ENCODE measurements around the gene XRN2. TPM values are rescaled to one million over a fixed set of nuclear protein-coding genes. Genes with fewer than 3 reads are reported as not detected.

The XRN2 gene
- total RNA-seq, 4 donors from 2014 or later = 27.3 to 71.0 (median 29.9) TPM

GRCh38 chr20:21389368-21389767, 86.2 kb downstream of the XRN2 start:
- peaks cover 0 to 35% (median 0%) of the 10 kb centered on the region in 3 donors for H3K36me3 ChIP-seq
- peaks cover 0 to 8% (median 0%) of the 10 kb centered on the region in 4 donors for H3K4me1 ChIP-seq
- no peak overlapping the region for H3K4me3 ChIP-seq
- DNase-seq = no peak
- H3K9me3 ChIP-seq = no peaks in the 10 kb centered on the region
- H3K27ac ChIP-seq = no peak overlapping the region
- peaks cover 0 to 29% of the 10 kb centered on the region in 2 donors for H3K27me3 ChIP-seq
- TF ChIP-seq CTCF (IDR thresholded peaks at IDR 0.05) (no peak), POLR2A (IDR thresholded peaks at IDR 0.05) (no peak)

GRCh38 chr20:21390768-21391167, 87.6 kb downstream of the XRN2 start:
- TF ChIP-seq CTCF (IDR thresholded peaks at IDR 0.05) (no peak), POLR2A (IDR thresholded peaks at IDR 0.05) (no peak)
- peaks cover 0 to 41% of the 10 kb centered on the region in 2 donors for H3K27me3 ChIP-seq
- H3K9me3 ChIP-seq = no peaks in the 10 kb centered on the region
- H3K4me3 ChIP-seq = no peak overlapping the region
- H3K4me1 ChIP-seq = peaks cover 0 to 12% (median under 1%) of the 10 kb centered on the region in 4 donors
- H3K27ac ChIP-seq = no peak overlapping the region
- peaks cover 0 to 31% (median 0%) of the 10 kb centered on the region in 3 donors for H3K36me3 ChIP-seq
- no peak for DNase-seq

GRCh38 chr20:21391185-21391971, 88.2 kb downstream of the XRN2 start:
- Histone ChIP-seq H3K4me1 (peaks cover 0 to 18% (median 4%) of the 10 kb centered on the region in 4 donors), H3K9me3 (no peaks in the 10 kb centered on the region)

GRCh38 chr20:21391972-21392352, 88.8 kb downstream of the XRN2 start:
- Histone ChIP-seq H3K9me3 (no peaks in the 10 kb centered on the region), H3K4me1 (peaks cover 0 to 24% (median 7%) of the 10 kb centered on the region in 4 donors), H3K4me3 (no peak overlapping the region), H3K27me3 (peaks cover 0 to 53% of the 10 kb centered on the region in 2 donors), H3K36me3 (peaks cover 0 to 20% (median 0%) of the 10 kb centered on the region in 3 donors), H3K27ac (no peak overlapping the region)
- DNase-seq = no peak
- TF ChIP-seq POLR2A (IDR thresholded peaks at IDR 0.05) = no peak
- no peak for TF ChIP-seq CTCF (IDR thresholded peaks at IDR 0.05)

More at GRCh38 chr20:21391185-21391971, 88.2 kb downstream of the XRN2 start:
- H3K27ac ChIP-seq = no peak overlapping the region
- DNase-seq = no peak
- peaks cover 0 to 47% of the 10 kb centered on the region in 2 donors for H3K27me3 ChIP-seq
- TF ChIP-seq CTCF (IDR thresholded peaks at IDR 0.05) = no peak
- no peak for TF ChIP-seq POLR2A (IDR thresholded peaks at IDR 0.05)
- no peak overlapping the region for H3K4me3 ChIP-seq
- peaks cover 0 to 26% (median 0%) of the 10 kb centered on the region in 3 donors for H3K36me3 ChIP-seq

GRCh38 chr20:21393166-21393565, 90.0 kb downstream of the XRN2 start:
- Histone ChIP-seq H3K9me3 (no peaks in the 10 kb centered on the region), H3K4me3 (no peak overlapping the region), H3K27ac (no peak overlapping the region), H3K4me1 (peaks cover 0 to 30% (median 9%) of the 10 kb centered on the region in 4 donors), H3K27me3 (peaks cover 0 to 61% of the 10 kb centered on the region in 2 donors), H3K36me3 (peaks cover 0 to 12% (median 0%) of the 10 kb centered on the region in 3 donors)
- TF ChIP-seq POLR2A (IDR thresholded peaks at IDR 0.05) (no peak), CTCF (IDR thresholded peaks at IDR 0.05) (no peak)
- DNase-seq = no peak

Data from Peyer's patch (tissue), 4 donors.